ENCODE measurements around the gene ZSWIM8.
A peak's percentile ranks its signal among the peaks of the same experiment; 100 is the strongest.

Gene ZSWIM8

GRCh38 chr10:73779539-73780197, 5.7 kb upstream of the ZSWIM8 start:
- Histone ChIP-seq H3K36me3 (ENCODE audit: low read depth) (peaks cover 67% of the 10 kb centered on the region), H3K4me3 (ENCODE audit: severe bottlenecking) (no peak overlapping the region), H3K27ac (ENCODE audit: poor library complexity, severe bottlenecking) (peak overlapping the region; percentile 62), H3K9me3 (ENCODE audit: severe bottlenecking) (no peaks in the 10 kb centered on the region), H3K27me3 (ENCODE audit: insufficient read depth, poor library complexity, severe bottlenecking) (no peaks in the 10 kb centered on the region), H3K4me1 (ENCODE audit: insufficient read depth, poor library complexity, severe bottlenecking) (peaks cover 13% of the 10 kb centered on the region)
- no peak for DNase-seq (ENCODE audit: low spot score)
- TF ChIP-seq CTCF (IDR thresholded peaks at IDR 0.05; ENCODE audit: poor library complexity, severe bottlenecking) = no peak
- no peak for ATAC-seq (ENCODE audit: low read depth)

- no peak for ATAC-seq (ENCODE audit: low read depth)
- H3K27ac ChIP-seq (ENCODE audit: poor library complexity, severe bottlenecking) = peak overlapping the region; percentile 62
- H3K4me1 ChIP-seq (ENCODE audit: insufficient read depth, poor library complexity, severe bottlenecking) = peaks cover 15% of the 10 kb centered on the region
- H3K4me3 ChIP-seq (ENCODE audit: severe bottlenecking) = peak overlapping the region; percentile 73
- H3K9me3 ChIP-seq (ENCODE audit: severe bottlenecking) = no peaks in the 10 kb centered on the region
- TF ChIP-seq CTCF (IDR thresholded peaks at IDR 0.05; ENCODE audit: poor library complexity, severe bottlenecking) = no peak
- H3K27me3 ChIP-seq (ENCODE audit: insufficient read depth, poor library complexity, severe bottlenecking) = no peaks in the 10 kb centered on the region
- peaks cover 61% of the 10 kb centered on the region for H3K36me3 ChIP-seq (ENCODE audit: low read depth)
- no peak for DNase-seq (ENCODE audit: low spot score)
These were observed 5.1 kb upstream of the ZSWIM8 start for GRCh38 chr10:73780301-73780700.

- Histone ChIP-seq H3K4me1 (ENCODE audit: insufficient read depth, poor library complexity, severe bottlenecking) (peaks cover 8% of the 10 kb centered on the region), H3K9me3 (ENCODE audit: severe bottlenecking) (no peaks in the 10 kb centered on the region), H3K36me3 (ENCODE audit: low read depth) (peaks cover 54% of the 10 kb centered on the region), H3K4me3 (ENCODE audit: severe bottlenecking) (peak overlapping the region; percentile 73), H3K27me3 (ENCODE audit: insufficient read depth, poor library complexity, severe bottlenecking) (no peaks in the 10 kb centered on the region), H3K27ac (ENCODE audit: poor library complexity, severe bottlenecking) (peak overlapping the region; percentile 62)
- TF ChIP-seq CTCF (IDR thresholded peaks at IDR 0.05; ENCODE audit: poor library complexity, severe bottlenecking) = no peak
- ATAC-seq (ENCODE audit: low read depth) (no peak), DNase-seq (ENCODE audit: low spot score) (no peak)
These were observed 4.4 kb upstream of the ZSWIM8 start for GRCh38 chr10:73780966-73781365.

GRCh38 chr10:73781548-73781878, 3.9 kb upstream of the ZSWIM8 start:
- Histone ChIP-seq H3K27me3 (ENCODE audit: insufficient read depth, poor library complexity, severe bottlenecking) (no peaks in the 10 kb centered on the region), H3K4me3 (ENCODE audit: severe bottlenecking) (peak overlapping the region; percentile 73), H3K9me3 (ENCODE audit: severe bottlenecking) (no peaks in the 10 kb centered on the region), H3K4me1 (ENCODE audit: insufficient read depth, poor library complexity, severe bottlenecking) (peaks cover 8% of the 10 kb centered on the region), H3K27ac (ENCODE audit: poor library complexity, severe bottlenecking) (peak overlapping the region; percentile 62), H3K36me3 (ENCODE audit: low read depth) (peaks cover 49% of the 10 kb centered on the region)
- no peak for TF ChIP-seq CTCF (IDR thresholded peaks at IDR 0.05; ENCODE audit: poor library complexity, severe bottlenecking)
- no peak for DNase-seq (ENCODE audit: low spot score)
- peak; percentile 14 for ATAC-seq (ENCODE audit: low read depth)
